GM19239 (cell line): ENCODE results near the gene IP6K3.

Source experiments
- DNase-seq: peaks from one replicate; pipeline ENCODE4 v3.0.0; 2011; ENCODE audit warnings: low spot score; ENCODE audit not compliant: insufficient read length
- FAIRE-seq: peaks from 2 replicates; lab custom pipeline; 2011; peaks lifted over from hg19 to GRCh38; lab: Jason Lieb, UNC

The IP6K3 gene

GRCh38 chr6:33744001-33744848, 2.5 kb downstream of the IP6K3 start:
- DNase-seq (peak; percentile 90), FAIRE-seq (peak; percentile 97)

GRCh38 chr6:33742837-33743236, 3.9 kb downstream of the IP6K3 start:
- DNase-seq (no peak), FAIRE-seq (no peak)

- FAIRE-seq, result no peak
- no peak for DNase-seq
Measured at GRCh38 chr6:33742092-33742491, 4.6 kb downstream of the IP6K3 start.

GRCh38 chr6:33740794-33741193, 5.9 kb downstream of the IP6K3 start:
- DNase-seq (no peak), FAIRE-seq (no peak)

GRCh38 chr6:33740204-33740608, 6.5 kb downstream of the IP6K3 start:
- FAIRE-seq (no peak), DNase-seq (no peak)

- DNase-seq (no peak), FAIRE-seq (no peak)
Measured at GRCh38 chr6:33739571-33739970, 7.1 kb downstream of the IP6K3 start.

- DNase-seq (no peak), FAIRE-seq (no peak)
Measured at GRCh38 chr6:33738879-33739278, 7.8 kb downstream of the IP6K3 start.

GRCh38 chr6:33738153-33738552, 8.6 kb downstream of the IP6K3 start:
- FAIRE-seq, result no peak

DNA sequence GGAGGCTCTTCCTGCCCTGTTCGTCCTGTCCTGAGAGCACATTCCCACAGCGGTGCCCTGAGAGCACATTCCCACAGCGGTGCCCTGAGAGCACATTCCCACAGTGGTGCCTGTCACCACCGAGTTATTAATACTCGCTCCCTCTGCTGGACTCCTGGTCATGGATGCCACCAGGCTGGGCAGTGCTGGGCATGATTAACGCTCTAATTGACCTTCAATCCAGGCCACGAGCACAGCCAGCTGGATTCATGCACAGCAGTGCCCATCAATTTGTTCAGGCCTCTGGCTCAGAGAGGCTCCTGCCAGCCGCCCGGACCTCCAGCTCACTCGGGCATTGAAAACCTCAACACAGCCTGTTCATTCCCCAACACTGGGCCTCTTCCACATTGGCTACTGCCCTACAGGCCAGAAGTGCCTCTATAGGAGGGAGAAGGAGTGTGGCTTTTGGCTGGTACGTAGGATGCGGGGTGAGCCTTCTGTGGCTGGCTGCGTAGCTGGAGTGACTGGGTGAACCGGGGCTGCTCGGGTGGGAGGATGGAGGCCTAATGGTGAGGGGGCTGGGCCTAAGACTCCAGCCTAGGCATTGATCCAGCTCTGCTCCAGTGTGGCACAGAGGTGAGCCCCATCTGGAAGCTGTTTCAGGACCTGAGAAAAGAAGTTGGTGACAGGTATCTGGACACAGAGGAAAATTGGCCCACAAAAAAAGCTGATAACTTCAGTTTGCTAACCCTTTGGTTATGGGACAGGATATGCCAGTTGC, 9.3 kb downstream of the IP6K3 start:
- FAIRE-seq (no peak), DNase-seq (no peak)

More at GRCh38 chr6:33738153-33738552, 8.6 kb downstream of the IP6K3 start:
- no peak for DNase-seq

DNA sequence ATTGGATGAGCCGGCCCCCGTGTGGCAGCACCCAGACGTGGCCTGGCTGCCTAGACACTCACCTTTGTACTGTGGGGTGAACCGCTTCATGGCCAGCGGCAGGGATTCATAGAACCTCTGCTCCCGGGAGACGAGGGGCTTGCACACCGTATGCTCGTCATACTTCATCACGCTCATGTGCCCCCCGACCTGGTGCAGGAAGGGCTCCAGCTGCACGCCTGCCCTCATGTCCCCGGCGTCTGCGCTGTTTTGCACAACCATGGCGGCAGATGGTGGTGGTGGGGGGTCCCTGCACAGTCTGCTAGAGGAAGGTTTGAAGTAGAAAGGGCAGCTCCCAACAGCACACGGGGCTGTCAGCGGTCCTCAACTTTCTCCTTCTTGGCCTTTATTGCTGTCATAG, 11.5 kb downstream of the IP6K3 start:
- no peak for FAIRE-seq
- DNase-seq, result no peak

- DNase-seq, result no peak
- no peak for FAIRE-seq
Measured at GRCh38 chr6:33733709-33734007, 13.0 kb downstream of the IP6K3 start.

DNA sequence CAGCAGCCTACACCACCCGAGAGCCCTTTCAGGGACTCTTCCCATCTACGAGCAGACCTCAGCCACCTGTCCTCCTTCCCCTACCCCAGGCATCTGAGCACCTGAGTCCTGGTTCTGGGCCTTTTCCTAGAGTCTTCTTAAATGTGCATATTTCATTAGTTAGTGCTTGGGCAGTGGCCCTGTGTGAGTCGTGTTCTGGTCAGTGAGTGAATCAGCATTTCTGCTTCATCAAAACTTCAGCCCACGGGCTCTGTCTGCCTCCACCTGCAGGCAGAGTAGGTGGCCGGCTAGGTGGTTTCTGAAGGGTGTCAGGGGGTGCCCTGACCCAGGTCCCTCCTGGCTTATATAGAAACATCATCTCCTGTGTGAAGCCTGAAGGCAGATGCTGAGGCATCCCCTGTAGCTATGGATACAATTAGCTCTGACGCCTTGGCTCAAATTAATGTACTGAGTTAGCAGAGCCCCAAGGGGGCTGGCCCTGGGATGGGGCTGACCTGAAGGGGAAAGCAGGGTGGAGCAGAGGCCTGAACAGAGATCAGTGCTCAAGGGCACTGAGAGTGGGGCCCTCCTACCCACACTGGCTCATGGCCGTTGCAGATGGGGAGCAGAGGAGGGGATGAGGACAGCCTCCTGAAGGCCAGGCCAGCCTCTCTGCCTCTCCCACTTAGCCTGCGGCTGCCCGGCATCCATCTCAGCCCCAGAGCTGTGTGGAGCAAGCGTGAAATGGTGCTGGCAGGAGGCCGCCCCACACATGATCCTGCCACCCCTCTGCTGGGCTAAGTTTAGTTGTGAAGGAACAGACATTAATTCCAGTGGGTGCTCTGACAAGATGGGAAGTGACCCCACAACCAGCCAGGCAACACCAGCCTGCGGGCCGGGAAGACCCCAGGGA, 13.6 kb downstream of the IP6K3 start:
- no peak for DNase-seq
- FAIRE-seq, result no peak

- DNase-seq, result no peak
- no peak for FAIRE-seq
Measured at GRCh38 chr6:33732385-33732784, 14.3 kb downstream of the IP6K3 start.

DNA sequence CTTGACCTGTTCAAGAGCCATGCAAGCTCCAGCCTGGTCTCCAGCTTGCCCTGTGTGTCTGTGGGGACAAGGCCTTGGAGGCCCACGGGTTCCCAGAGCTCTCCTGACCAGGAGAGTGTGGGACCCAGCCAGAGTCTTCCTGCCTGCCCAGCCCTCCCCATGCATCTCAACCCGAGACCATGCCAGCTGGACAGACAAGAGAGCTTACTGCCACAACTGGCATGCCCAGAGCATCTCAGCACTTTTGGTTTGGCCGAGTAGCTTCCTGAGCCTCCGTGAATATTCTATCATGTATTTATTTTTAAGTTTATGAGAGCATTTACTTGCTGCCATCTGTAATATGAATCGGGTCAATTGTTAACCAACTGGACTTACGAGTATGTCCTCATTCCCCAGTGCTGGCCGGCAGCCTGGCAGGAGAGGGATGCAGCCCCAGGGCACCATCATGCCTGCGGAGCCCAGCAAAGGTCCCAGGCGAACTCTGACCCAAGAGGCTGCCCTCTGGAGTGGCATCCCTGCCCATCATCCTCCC, 14.9 kb downstream of the IP6K3 start:
- DNase-seq (no peak), FAIRE-seq (no peak)

DNA sequence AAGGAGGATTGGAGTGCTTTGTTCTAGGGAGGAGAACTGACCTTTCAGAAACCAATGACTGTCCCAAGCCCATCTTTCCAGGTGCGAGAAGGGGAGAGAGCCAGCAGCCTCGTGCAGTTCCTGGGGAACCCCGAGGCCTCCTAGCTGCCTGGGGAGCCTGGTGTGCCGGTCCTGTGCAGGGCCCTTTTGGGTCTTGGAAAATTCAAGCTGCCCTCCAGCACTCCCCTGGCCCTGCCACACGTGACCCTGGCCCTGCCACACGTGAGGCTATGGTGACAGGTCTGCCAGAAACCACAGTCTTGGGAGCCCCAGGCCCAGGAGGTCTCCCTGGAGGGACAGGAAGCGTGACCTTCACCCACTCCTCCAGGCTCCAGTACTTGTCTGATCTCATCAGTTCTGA, 15.7 kb downstream of the IP6K3 start:
- FAIRE-seq (no peak), DNase-seq (no peak)

DNA sequence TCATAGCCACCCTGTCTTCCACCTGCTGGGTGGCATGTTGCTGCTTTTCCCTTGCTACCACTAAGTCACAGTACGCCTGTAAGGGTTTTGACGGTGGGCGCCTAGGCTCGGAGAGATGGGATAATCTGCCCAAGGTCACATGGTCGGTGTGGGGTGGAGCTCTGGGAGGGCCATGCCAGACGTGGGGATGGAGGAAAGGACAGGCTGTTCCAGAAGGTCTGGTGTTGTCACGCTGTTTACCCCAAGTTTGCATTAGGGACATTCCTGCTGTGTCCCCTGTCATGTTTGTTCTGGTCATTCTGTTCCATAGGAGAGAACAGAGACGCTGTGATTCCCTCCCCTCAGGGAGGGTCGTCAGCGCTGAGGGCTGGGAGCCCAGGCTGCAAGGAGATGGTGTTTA, 16.1 kb downstream of the IP6K3 start:
- FAIRE-seq (no peak), DNase-seq (no peak)

DNA sequence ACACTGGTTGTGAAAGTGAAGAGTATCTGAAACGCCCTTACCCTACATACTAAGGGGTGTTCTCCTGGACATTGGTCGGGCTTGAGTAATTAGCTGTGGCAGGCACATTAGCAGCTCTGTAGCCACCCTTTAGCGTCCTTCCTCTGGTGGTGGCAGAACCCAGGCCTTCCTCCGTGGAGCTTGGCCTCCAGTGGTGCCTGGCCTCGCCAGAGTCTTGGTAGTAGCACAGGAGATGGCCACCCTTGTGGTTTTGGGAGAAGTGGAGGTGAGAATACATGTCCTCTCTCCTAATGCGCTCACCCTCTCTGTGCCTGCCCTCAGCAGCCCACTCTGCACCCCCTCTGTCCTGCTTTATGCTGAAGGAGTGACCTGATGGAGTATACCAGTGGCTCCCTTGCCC, 17.6 kb downstream of the IP6K3 start:
- FAIRE-seq, result no peak
- no peak for DNase-seq

GRCh38 chr6:33728438-33728837, 18.3 kb downstream of the IP6K3 start:
- no peak for FAIRE-seq

GRCh38 chr6:33727932-33728331, 18.8 kb downstream of the IP6K3 start:
- no peak for FAIRE-seq

More at GRCh38 chr6:33728438-33728837, 18.3 kb downstream of the IP6K3 start:
- DNase-seq, result no peak

GRCh38 chr6:33727126-33727525, 19.6 kb downstream of the IP6K3 start:
- FAIRE-seq (no peak), DNase-seq (no peak)

More at GRCh38 chr6:33727932-33728331, 18.8 kb downstream of the IP6K3 start:
- DNase-seq, result no peak
